Mesenchymal stem cell (in vitro differentiated cells and primary cell): Measurements from ENCODE around the gene KRTAP4-2. TPM values are rescaled to one million over a fixed set of nuclear protein-coding genes. Genes with fewer than 3 reads are reported as not detected.

Experiments
- small RNA-seq: library from polyadenylated mRNA; stranded (forward); fragments of <200 nt; extraction: miRNeasy Mini kit (QIAGEN cat#:217004); gene quantifications from one replicate; pipeline ENCODE3, GENCODE V24; 2013; ENCODE audit warnings: low read depth

Gene KRTAP4-2

Small RNAs within 50 kb of the gene (small RNA-seq; reads per million reads assigned to genes)
- gene KRTAP4-17P: not detected
